ENCODE measurements around the gene EVL. TPM values are rescaled to one million over a fixed set of nuclear protein-coding genes. Genes with fewer than 3 reads are reported as not detected.

The EVL gene
- total RNA-seq, 3 donors from 2014 or later = 32.0 to 42.8 (median 36.0) TPM

DNA sequence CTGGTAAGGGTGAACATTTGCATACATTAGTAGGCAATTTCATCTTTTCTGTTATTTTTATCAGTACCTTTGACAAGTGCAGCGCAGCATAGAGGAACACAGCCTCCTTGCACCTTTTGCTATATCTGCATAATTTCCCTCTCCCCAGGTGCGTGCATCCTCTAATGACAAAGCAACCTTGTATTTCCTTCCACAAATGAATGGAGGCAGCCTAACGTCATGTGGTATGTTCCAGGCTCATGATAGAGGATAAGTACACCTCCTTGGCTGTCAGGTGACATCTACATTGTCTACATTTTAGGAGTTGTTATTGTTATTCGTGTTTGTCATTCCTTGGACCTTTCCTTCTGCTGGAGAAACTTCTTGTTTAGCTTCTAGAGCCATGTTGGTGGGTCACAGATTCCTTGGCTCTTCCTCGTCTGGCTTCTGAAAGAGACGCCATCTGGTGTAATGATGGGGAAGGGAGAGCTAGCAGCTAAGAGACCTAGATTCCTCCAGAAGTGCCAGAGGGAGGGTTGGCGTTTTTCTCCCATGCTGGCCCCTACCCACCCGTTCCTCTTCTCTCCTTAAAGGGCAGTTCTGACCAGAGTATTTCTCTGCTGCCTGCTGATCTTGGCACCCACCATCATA is 37.0 kb downstream of the EVL start:
- ATAC-seq (no peak), DNase-seq (no peak)
- no peak overlapping the region for H3K4me3 ChIP-seq
- H3K4me1 ChIP-seq (ENCODE audit: low read depth) = peaks cover 7% of the 10 kb centered on the region
- no peaks in the 10 kb centered on the region for H3K36me3 ChIP-seq (ENCODE audit: low read depth)
- no peaks in the 10 kb centered on the region for H3K9me3 ChIP-seq
- TF ChIP-seq, protein P1, sequence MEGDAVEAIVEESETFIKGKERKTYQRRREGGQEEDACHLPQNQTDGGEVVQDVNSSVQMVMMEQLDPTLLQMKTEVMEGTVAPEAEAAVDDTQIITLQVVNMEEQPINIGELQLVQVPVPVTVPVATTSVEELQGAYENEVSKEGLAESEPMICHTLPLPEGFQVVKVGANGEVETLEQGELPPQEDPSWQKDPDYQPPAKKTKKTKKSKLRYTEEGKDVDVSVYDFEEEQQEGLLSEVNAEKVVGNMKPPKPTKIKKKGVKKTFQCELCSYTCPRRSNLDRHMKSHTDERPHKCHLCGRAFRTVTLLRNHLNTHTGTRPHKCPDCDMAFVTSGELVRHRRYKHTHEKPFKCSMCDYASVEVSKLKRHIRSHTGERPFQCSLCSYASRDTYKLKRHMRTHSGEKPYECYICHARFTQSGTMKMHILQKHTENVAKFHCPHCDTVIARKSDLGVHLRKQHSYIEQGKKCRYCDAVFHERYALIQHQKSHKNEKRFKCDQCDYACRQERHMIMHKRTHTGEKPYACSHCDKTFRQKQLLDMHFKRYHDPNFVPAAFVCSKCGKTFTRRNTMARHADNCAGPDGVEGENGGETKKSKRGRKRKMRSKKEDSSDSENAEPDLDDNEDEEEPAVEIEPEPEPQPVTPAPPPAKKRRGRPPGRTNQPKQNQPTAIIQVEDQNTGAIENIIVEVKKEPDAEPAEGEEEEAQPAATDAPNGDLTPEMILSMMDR (IDR thresholded peaks at IDR 0.05) = no peak
- intact Hi-C loops (cut with DNase I, micrococcal nuclease) = no loop called here

DNA sequence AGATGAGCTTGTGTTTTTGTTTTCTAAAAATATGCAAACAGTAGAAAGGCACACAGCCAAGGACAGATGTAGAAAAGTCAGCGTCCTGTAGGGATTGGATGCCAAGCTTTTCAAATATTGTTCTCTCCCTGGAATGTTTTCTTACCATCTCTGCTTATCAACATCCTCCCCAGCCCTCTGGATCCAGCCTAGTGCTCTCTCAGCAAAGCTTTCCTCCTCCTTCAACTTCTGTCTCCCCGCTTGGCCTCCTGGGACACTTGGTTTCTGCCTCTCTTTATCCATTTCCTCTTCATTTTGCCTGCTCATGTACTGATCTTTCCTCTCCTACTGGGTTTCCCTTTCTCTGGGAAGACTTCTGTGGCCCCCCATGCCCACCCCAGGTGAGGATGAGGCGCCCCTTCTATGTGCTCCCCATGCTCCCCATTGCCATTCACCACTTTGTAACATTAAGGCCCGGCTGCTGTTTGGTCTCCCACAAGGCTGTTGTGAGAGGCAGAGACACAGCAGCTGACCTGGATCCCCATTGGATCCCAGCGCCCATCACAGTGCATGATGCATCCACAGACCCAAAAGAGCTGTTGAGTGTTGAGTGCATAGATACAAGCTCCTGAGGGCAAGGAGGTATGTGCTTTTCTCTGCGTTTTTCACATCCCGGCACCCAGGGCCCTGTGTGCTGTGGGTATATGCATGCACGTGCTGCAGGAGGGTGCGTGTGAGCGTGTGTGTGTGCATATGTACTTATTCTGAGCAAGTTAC is 38.2 kb downstream of the EVL start:
- no peak for ATAC-seq
- H3K4me1 ChIP-seq (ENCODE audit: low read depth) = peaks cover 11% of the 10 kb centered on the region
- intact Hi-C loops (cut with DNase I, micrococcal nuclease) = no loop called here
- H3K36me3 ChIP-seq (ENCODE audit: low read depth) = no peaks in the 10 kb centered on the region
- DNase-seq = no peak
- no peak overlapping the region for H3K4me3 ChIP-seq
- no peaks in the 10 kb centered on the region for H3K9me3 ChIP-seq
- TF ChIP-seq, protein P1 (IDR thresholded peaks at IDR 0.05) = no peak

DNA sequence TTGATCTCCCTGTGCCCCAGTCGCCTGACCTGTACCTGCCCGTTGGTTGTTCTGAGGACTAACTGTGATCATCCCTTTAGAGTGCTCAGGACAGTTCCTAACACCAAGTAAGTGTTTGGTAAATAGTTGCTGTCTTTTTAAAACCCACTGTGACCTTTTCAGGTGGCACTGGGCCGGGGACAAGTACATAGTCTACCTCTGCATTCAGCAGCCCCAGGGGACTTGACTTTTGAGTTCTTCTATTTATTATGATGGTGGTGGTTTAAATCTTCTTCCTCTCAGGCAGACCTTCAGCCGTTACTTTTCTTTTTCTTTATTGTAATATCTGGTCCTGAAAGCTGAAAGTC is 38.8 kb downstream of the EVL start:
- TF ChIP-seq, protein P1 (IDR thresholded peaks at IDR 0.05) = no peak
- no peaks in the 10 kb centered on the region for H3K36me3 ChIP-seq (ENCODE audit: low read depth)
- intact Hi-C loops (cut with DNase I, micrococcal nuclease) = no loop called here
- H3K9me3 ChIP-seq = no peaks in the 10 kb centered on the region
- H3K4me1 ChIP-seq (ENCODE audit: low read depth) = peaks cover 14% of the 10 kb centered on the region
- H3K4me3 ChIP-seq = no peak overlapping the region
- ATAC-seq = no peak
- no peak for DNase-seq

DNA sequence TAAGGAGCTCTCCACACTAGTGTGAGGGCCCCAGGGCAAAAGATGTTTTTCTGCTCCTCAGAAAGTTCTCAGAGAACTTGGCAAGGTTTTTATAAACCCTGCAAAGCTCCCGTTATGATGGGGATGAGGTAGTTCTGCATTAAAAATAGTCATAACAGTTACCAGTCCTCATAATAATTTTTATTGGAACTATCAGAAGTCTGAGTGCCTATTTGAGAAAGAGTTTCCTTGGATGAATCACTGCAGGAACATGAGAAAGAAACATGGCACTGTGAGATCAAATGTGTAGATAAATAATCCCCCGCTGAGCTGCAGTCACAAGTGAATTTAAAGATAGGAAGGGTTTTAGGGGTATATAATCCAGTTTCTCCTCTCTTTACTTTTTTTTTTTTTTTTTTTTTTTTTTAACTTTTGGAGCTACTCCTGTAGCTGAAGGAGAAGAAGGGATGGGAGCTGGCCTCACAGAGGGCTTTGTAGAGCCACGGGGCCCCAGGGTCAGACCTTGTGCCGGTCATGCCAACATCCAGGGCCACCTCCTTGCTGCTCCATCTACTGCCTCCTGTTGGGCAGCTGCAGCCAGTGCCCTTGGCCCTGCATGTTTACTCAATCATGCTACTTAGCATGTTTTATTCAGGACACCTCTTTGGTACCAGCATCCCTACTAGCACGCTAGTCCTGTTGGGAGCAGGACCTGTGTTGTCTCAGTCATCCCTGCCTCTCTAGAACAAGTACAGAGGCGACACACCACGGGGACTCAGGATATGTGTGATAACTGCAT is 39.5 kb downstream of the EVL start:
- DNase-seq (no peak), ATAC-seq (no peak)
- intact Hi-C loops (cut with DNase I, micrococcal nuclease) = loop anchor here (5.0 kb wide), 1 partner anchor 122 kb away; no protein-coding TSS in a partner anchor
- peaks cover 14% of the 10 kb centered on the region for H3K4me1 ChIP-seq (ENCODE audit: low read depth)
- no peaks in the 10 kb centered on the region for H3K9me3 ChIP-seq
- H3K4me3 ChIP-seq = no peak overlapping the region
- TF ChIP-seq, protein P1 (IDR thresholded peaks at IDR 0.05) = no peak
- no peaks in the 10 kb centered on the region for H3K36me3 ChIP-seq (ENCODE audit: low read depth)

DNA sequence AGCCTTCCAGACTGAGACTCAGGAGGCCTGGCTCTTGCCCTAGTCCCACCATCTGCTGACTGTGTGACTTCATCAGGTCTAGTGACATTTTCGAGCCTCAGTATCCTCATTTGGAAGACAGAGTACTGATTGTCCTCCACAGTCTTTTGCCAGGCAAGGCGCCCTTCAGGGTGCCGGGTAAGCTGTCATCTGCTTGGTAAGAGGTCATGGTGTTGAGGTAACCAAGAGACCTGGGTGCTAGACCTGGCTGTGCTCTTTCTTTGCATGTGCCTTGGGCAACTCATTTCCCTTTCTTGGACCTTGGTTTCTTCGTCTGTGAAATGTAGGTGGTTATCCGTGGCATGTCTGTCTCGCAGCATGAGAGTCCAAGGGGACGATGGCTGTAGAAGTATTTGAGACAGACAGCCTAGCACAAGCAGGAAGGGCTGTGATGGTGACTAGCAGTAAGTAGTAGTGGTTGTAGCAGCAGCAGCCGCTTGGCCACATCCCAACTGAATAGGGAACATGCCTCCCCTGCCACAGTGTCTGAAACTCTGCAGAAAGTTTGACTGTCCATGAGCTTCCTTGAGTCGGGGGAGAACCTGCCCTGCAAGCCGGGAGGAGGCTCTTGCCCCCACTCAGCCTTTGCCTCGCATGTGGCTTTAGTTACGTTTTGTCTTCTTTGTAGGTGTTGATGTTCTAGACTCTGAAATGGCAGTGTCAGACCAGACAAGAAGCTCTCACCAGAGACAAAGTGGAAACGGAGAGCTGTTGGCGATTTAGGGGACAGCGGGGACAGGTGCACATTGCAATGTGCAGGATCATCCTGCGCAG is 40.3 kb downstream of the EVL start:
- intact Hi-C loops (cut with DNase I, micrococcal nuclease) = loop anchor here (5.0 kb wide), 1 partner anchor 123 kb away; no protein-coding TSS in a partner anchor
- no peak overlapping the region for H3K4me3 ChIP-seq
- ATAC-seq (peak; percentile 32), DNase-seq (no peak)
- peaks cover 14% of the 10 kb centered on the region for H3K4me1 ChIP-seq (ENCODE audit: low read depth)
- no peaks in the 10 kb centered on the region for H3K9me3 ChIP-seq
- TF ChIP-seq, protein P1 (IDR thresholded peaks at IDR 0.05) = no peak
- H3K36me3 ChIP-seq (ENCODE audit: low read depth) = no peaks in the 10 kb centered on the region
